CD4-positive, alpha-beta memory T cell (primary cell): Measurements from ENCODE around the gene PFN2. TPM values are rescaled to one million over a fixed set of nuclear protein-coding genes. Genes with fewer than 3 reads are reported as not detected.

Source experiments
- CTCF ChIA-PET: fragments of 350-600 bp; sonication (Branson Sonifier 250); formaldehyde crosslinking; loops from one replicate; lab custom pipeline; 2021; ENCODE audit warnings: inconsistent platforms; ENCODE audit not compliant: partially characterized antibody; lab: Charles Lee
- POLR2A ChIA-PET: fragments of 350-600 bp; sonication (Branson Sonifier 250); formaldehyde crosslinking; loops from one replicate; lab custom pipeline; 2021; ENCODE audit not compliant: partially characterized antibody; lab: Charles Lee
- DNase-seq, 5 donors: peaks; one replicate each; pipeline versions ENCODE4 v3.0.0 to v3.0.0-alpha.2; 2020 to 2022; ENCODE audit warnings: mixed read lengths in 1 of 5
- H3K27ac ChIP-seq: one replicate; pipeline ENCODE4 v1.7.0; 2013; ENCODE audit warnings: low read depth, low read length
- H3K27me3 ChIP-seq: 2 replicates; pipeline ENCODE4 v1.7.0; 2013; ENCODE audit warnings: mild to moderate bottlenecking, low read length, moderate library complexity; ENCODE audit not compliant: insufficient read depth
- H3K36me3 ChIP-seq: 2 replicates; pipeline ENCODE4 v1.7.0; 2013; ENCODE audit warnings: mild to moderate bottlenecking, low read length, moderate library complexity; ENCODE audit not compliant: insufficient read depth
- H3K4me1 ChIP-seq: 2 replicates; pipeline ENCODE4 v1.7.0; 2013; ENCODE audit warnings: mild to moderate bottlenecking, low read length, moderate library complexity; ENCODE audit not compliant: insufficient read depth
- H3K4me3 ChIP-seq, 2 donors: one replicate each; pipeline ENCODE4 v1.7.0; 2013; ENCODE audit warnings: low read length in 2 of 2, mild to moderate bottlenecking in 1 of 2
- H3K9me3 ChIP-seq, 2 donors: one replicate each; pipeline ENCODE4 v1.7.0; 2013; ENCODE audit warnings: low read length in 2 of 2, control low read depth in 1 of 2; ENCODE audit not compliant: control insufficient read depth in 1 of 2
- H3K27ac Mint-ChIP-seq, 7 donors: one replicate each; pipeline ENCODE4 v1.8.0; 2020 to 2021; ENCODE audit warnings: mixed read lengths in 7 of 7, mild to moderate bottlenecking in 6 of 7, inconsistent platforms in 3 of 7, moderate library complexity in 3 of 7
- H3K27me3 Mint-ChIP-seq, 2 donors: one replicate each; pipeline ENCODE4 v1.8.0; 2020 to 2021; ENCODE audit warnings: mixed read lengths in 2 of 2
- H3K36me3 Mint-ChIP-seq, 2 donors: one replicate each; pipeline ENCODE4 v1.8.0; 2020 to 2021; ENCODE audit warnings: mixed read lengths in 2 of 2, inconsistent platforms in 1 of 2, mild to moderate bottlenecking in 1 of 2
- H3K4me1 Mint-ChIP-seq, 4 donors: one replicate each; pipeline ENCODE4 v1.8.0; 2020 to 2021; ENCODE audit warnings: mixed read lengths in 4 of 4, mild to moderate bottlenecking in 1 of 4
- H3K4me3 Mint-ChIP-seq, 8 donors: one replicate each; pipeline ENCODE4 v1.8.0; 2020 to 2021; ENCODE audit warnings: mixed read lengths in 8 of 8, mild to moderate bottlenecking in 7 of 8, moderate library complexity in 6 of 8, inconsistent platforms in 3 of 8
- H3K9me3 Mint-ChIP-seq, 8 donors: one replicate each; pipeline ENCODE4 v1.8.0; 2020 to 2021; ENCODE audit warnings: mixed read lengths in 8 of 8, mild to moderate bottlenecking in 5 of 8, inconsistent platforms in 3 of 8, moderate library complexity in 1 of 8
- intact Hi-C: fragments of 100-400 bp; cut with micrococcal nuclease; formaldehyde crosslinking; loops from one replicate; pipeline ENCODE4 v1.15.1; 2023
- polyA plus RNA-seq, 2 donors: library from polyadenylated mRNA; unstranded; fragments of 300-500 nt; fragmentation: Illumina TruSeq; gene quantifications; one replicate each; pipeline ENCODE4 v1.2.3, GENCODE V29; 2021
- total RNA-seq, 2 experiments: library from RNA; stranded (reverse); gene quantifications; one replicate each; pipeline ENCODE4 v1.2.3, GENCODE V29; 2021

Gene PFN2
- total and polyA plus RNA-seq, 4 experiments from 2014 or later, result 6.8 to 16.9 (median 12.4) TPM

GRCh38 chr3:149920119-149920518, 50.6 kb downstream of the PFN2 start:
- peaks cover 0 to 2% (median 0%) of the 10 kb centered on the region in 8 donors for H3K9me3 Mint-ChIP-seq
- intact Hi-C loops, result no loop called here
- no peaks in the 10 kb centered on the region for H3K4me1 ChIP-seq
- no peaks in the 10 kb centered on the region for H3K27me3 Mint-ChIP-seq
- peaks cover 0 to 3% (median 1%) of the 10 kb centered on the region in 4 donors for H3K4me1 Mint-ChIP-seq
- H3K9me3 ChIP-seq, result no peaks in the 10 kb centered on the region
- peaks cover 27 to 47% of the 10 kb centered on the region in 2 donors for H3K36me3 Mint-ChIP-seq
- CTCF ChIA-PET, result no interaction called here
- no peak overlapping the region for H3K27ac Mint-ChIP-seq
- no peaks in the 10 kb centered on the region for H3K27me3 ChIP-seq
- no peak overlapping the region for H3K4me3 ChIP-seq
- POLR2A ChIA-PET, result no interaction called here
- DNase-seq, result no peak
- no peak overlapping the region for H3K27ac ChIP-seq
- no peaks in the 10 kb centered on the region for H3K36me3 ChIP-seq
- H3K4me3 Mint-ChIP-seq, result no peak overlapping the region

GRCh38 chr3:149919509-149919908, 51.2 kb downstream of the PFN2 start:
- CTCF ChIA-PET, result no interaction called here
- DNase-seq, result no peak
- Histone ChIP-seq H3K27me3 (no peaks in the 10 kb centered on the region), H3K9me3 (no peaks in the 10 kb centered on the region), H3K4me1 (no peaks in the 10 kb centered on the region), H3K36me3 (no peaks in the 10 kb centered on the region), H3K27ac (no peak overlapping the region), H3K4me3 (no peak overlapping the region)
- Mint-ChIP-seq H3K4me3 (no peak overlapping the region), H3K4me1 (peaks cover 0 to 3% (median 1%) of the 10 kb centered on the region in 4 donors), H3K27ac (no peak overlapping the region), H3K9me3 (peaks cover 0 to 2% (median 0%) of the 10 kb centered on the region in 8 donors), H3K36me3 (peaks cover 27 to 50% of the 10 kb centered on the region in 2 donors), H3K27me3 (no peaks in the 10 kb centered on the region)
- intact Hi-C loops, result no loop called here
- POLR2A ChIA-PET, result no interaction called here

- Histone ChIP-seq H3K4me1 (no peaks in the 10 kb centered on the region), H3K9me3 (no peaks in the 10 kb centered on the region), H3K36me3 (no peaks in the 10 kb centered on the region), H3K4me3 (no peak overlapping the region), H3K27me3 (no peaks in the 10 kb centered on the region), H3K27ac (no peak overlapping the region)
- POLR2A ChIA-PET, result no interaction called here
- Mint-ChIP-seq H3K27ac (no peak overlapping the region), H3K36me3 (peaks cover 35 to 57% of the 10 kb centered on the region in 2 donors), H3K27me3 (no peaks in the 10 kb centered on the region), H3K4me3 (no peak overlapping the region), H3K9me3 (peaks cover 0 to 2% (median 0%) of the 10 kb centered on the region in 8 donors), H3K4me1 (peaks cover 0 to 3% (median 1%) of the 10 kb centered on the region in 4 donors)
- intact Hi-C loops, result no loop called here
- DNase-seq, result no peak
- CTCF ChIA-PET, result no interaction called here
These were observed 53.5 kb downstream of the PFN2 start for GRCh38 chr3:149917124-149917667.

Other genes with a start within 250 kb of the PFN2 start
- gene COMMD2, start 218.4 kb downstream of the PFN2 start, total RNA-seq, result 10 to 100 TPM; 38.0 to 44.7 TPM
- gene COMMD2, start 218.4 kb downstream of the PFN2 start, polyA plus RNA-seq, result 10 to 100 TPM; 55.5 to 60.0 TPM
- not detected for gene ANKUB1, start 178.3 kb downstream of the PFN2 start, total RNA-seq
- gene ANKUB1, start 178.3 kb downstream of the PFN2 start, polyA plus RNA-seq, result not detected
- gene RNF13, start 157.7 kb downstream of the PFN2 start, total RNA-seq, result 10 to 100 TPM; 63.3 to 68.2 TPM
- gene RNF13, start 157.7 kb downstream of the PFN2 start, polyA plus RNA-seq, result 100 to 1,000 TPM; 129 to 136 TPM